OCI-LY7 (cell line): ENCODE measurements around the gene BLOC1S4. TPM values are rescaled to one million over a fixed set of nuclear protein-coding genes. Genes with fewer than 3 reads are reported as not detected.
"Not testable (repeated sequence)": the region's sequence is repeated elsewhere in the genome, so short reads cannot be mapped to it uniquely, and the experiment has no call there.

Experiments used
- BruUV-seq: library from RNA; stranded (reverse); fragments of 400-500 nt; replicated peaks from 2 replicates; lab custom pipeline; 2021; lab: Mats Ljungman, UMichigan
- CTCF ChIA-PET: fragments of 300-600 bp; sonication (Branson Sonifier 250); formaldehyde crosslinking; loops from one replicate; lab custom pipeline; 2022; ENCODE audit warnings: antibody characterized with exemption; ENCODE audit not compliant: unreplicated experiment; lab: Charles Lee
- POLR2A ChIA-PET: fragments of 300-600 bp; sonication (Branson Sonifier 250); formaldehyde crosslinking; loops from one replicate; lab custom pipeline; 2022; ENCODE audit warnings: antibody characterized with exemption; lab: Charles Lee
- DNase-seq: peaks from one replicate; pipeline ENCODE4 v3.0.0-alpha.2; 2015; ENCODE audit warnings: low spot score
- H2AFZ ChIP-seq: fragments of 200-600 bp; sonication (generic), shearing (Covaris generic); 2 replicates; pipeline ENCODE4 v1.6.1; 2014; ENCODE audit warnings: mild to moderate bottlenecking, antibody characterized with exemption, low read length, moderate library complexity
- H3K27ac ChIP-seq: fragments of 200-600 bp; sonication (generic); 2 replicates; pipeline ENCODE4 v1.5.1; 2014; ENCODE audit warnings: mixed run types, low read depth, mild to moderate bottlenecking, moderate library complexity, low read length, inconsistent platforms; ENCODE audit not compliant: poor library complexity, severe bottlenecking
- H3K36me3 ChIP-seq: fragments of 200-600 bp; sonication (generic); 2 replicates; pipeline ENCODE4 v1.6.1; 2014; ENCODE audit warnings: mild to moderate bottlenecking, antibody characterized with exemption, low read length, moderate library complexity, mixed read lengths; ENCODE audit not compliant: insufficient read depth
- H3K4me1 ChIP-seq: fragments of 200-600 bp; sonication (generic); 2 replicates; pipeline ENCODE4 v1.5.1; 2014; ENCODE audit warnings: mild to moderate bottlenecking, low read length; ENCODE audit not compliant: insufficient read depth, poor library complexity, severe bottlenecking
- H3K4me2 ChIP-seq: fragments of 200-600 bp; sonication (generic); 2 replicates; pipeline ENCODE4 v1.6.1; 2014; ENCODE audit warnings: mild to moderate bottlenecking, low read length
- H3K4me3 ChIP-seq: fragments of 200-600 bp; sonication (generic); 2 replicates; pipeline ENCODE4 v1.5.1; 2014; ENCODE audit warnings: mild to moderate bottlenecking, low read depth, low read length; ENCODE audit not compliant: poor library complexity, severe bottlenecking
- H3K79me2 ChIP-seq: fragments of 200-600 bp; sonication (generic); 2 replicates; pipeline ENCODE4 v1.6.1; 2016; ENCODE audit warnings: low read depth, mild to moderate bottlenecking, low read length, moderate library complexity, mixed read lengths; ENCODE audit not compliant: insufficient read depth
- H3K9me2 ChIP-seq: fragments of 200-600 bp; sonication (generic); 2 replicates; pipeline ENCODE4 v1.6.1; 2016; ENCODE audit warnings: mild to moderate bottlenecking, low read length, mixed read lengths; ENCODE audit not compliant: insufficient read depth
- H3K9me3 ChIP-seq: fragments of 200-600 bp; sonication (generic); 2 replicates; pipeline ENCODE4 v1.6.1; 2014; ENCODE audit warnings: mild to moderate bottlenecking, mixed run types, low read length, mixed read lengths
- H4K20me1 ChIP-seq: fragments of 200-600 bp; sonication (generic); 2 replicates; pipeline ENCODE4 v1.6.1; 2014; ENCODE audit warnings: mild to moderate bottlenecking, antibody characterized with exemption, low read length, moderate library complexity, mixed read lengths; ENCODE audit not compliant: insufficient read depth
- EZH2phosphoT487 ChIP-seq: fragments of 200-600 bp; sonication (generic); IDR thresholded peaks from 2 replicates; pipeline ENCODE4 v1.6.1; 2018; ENCODE audit warnings: low read depth, borderline replicate concordance, mild to moderate bottlenecking, mixed run types, antibody characterized with exemption, low read length, moderate library complexity, mixed read lengths
- intact Hi-C: fragments of 100-400 bp; cut with micrococcal nuclease; formaldehyde crosslinking; loops from one replicate; pipeline ENCODE4 v1.10.0; 2022; ENCODE audit not compliant: unreplicated experiment
- total RNA-seq, 2 experiments: library from RNA; depleted of rRNA in 1 of 2; stranded (reverse); fragments of >200 nt in 1 of 2; shearing (Covaris generic) in 1 of 2; gene quantifications; 2 replicates each; pipeline ENCODE4 v1.2.3, GENCODE V29; 2014 to 2022
- TF ChIP-seq, protein P1 (sequence below): fragments of 200-600 bp; sonication (generic); conservative IDR thresholded peaks from 2 replicates; pipeline ENCODE4 v1.5.1; 2014; ENCODE audit warnings: mild to moderate bottlenecking, antibody characterized with exemption, low read length, moderate library complexity, mixed read lengths

The BLOC1S4 gene
- total RNA-seq, 2 experiments from 2014 or later, result 32.3 to 36.1 TPM

GRCh38 chr4:6754481-6755087 is 38.6 kb downstream of the BLOC1S4 start:
- no peak for DNase-seq
- H3K4me3 ChIP-seq, result no peak overlapping the region
- no peaks in the 10 kb centered on the region for H3K4me1 ChIP-seq
- H4K20me1 ChIP-seq, result no peaks in the 10 kb centered on the region
- H3K27ac ChIP-seq, result no peak overlapping the region
- no TSS peak for BruUV-seq
- no peaks in the 10 kb centered on the region for H3K9me3 ChIP-seq
- intact Hi-C loops, result no loop called here
- no peak overlapping the region for H2AFZ ChIP-seq
- H3K36me3 ChIP-seq, result no peaks in the 10 kb centered on the region
- H3K9me2 ChIP-seq, result no peaks in the 10 kb centered on the region
- TF ChIP-seq EZH2phosphoT487, result no peak
- TF ChIP-seq, protein P1, sequence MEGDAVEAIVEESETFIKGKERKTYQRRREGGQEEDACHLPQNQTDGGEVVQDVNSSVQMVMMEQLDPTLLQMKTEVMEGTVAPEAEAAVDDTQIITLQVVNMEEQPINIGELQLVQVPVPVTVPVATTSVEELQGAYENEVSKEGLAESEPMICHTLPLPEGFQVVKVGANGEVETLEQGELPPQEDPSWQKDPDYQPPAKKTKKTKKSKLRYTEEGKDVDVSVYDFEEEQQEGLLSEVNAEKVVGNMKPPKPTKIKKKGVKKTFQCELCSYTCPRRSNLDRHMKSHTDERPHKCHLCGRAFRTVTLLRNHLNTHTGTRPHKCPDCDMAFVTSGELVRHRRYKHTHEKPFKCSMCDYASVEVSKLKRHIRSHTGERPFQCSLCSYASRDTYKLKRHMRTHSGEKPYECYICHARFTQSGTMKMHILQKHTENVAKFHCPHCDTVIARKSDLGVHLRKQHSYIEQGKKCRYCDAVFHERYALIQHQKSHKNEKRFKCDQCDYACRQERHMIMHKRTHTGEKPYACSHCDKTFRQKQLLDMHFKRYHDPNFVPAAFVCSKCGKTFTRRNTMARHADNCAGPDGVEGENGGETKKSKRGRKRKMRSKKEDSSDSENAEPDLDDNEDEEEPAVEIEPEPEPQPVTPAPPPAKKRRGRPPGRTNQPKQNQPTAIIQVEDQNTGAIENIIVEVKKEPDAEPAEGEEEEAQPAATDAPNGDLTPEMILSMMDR, result no peak
- H3K4me2 ChIP-seq, result no peak overlapping the region
- CTCF ChIA-PET, result no interaction called here
- POLR2A ChIA-PET, result no interaction called here
- H3K79me2 ChIP-seq, result no peaks in the 10 kb centered on the region

DNA sequence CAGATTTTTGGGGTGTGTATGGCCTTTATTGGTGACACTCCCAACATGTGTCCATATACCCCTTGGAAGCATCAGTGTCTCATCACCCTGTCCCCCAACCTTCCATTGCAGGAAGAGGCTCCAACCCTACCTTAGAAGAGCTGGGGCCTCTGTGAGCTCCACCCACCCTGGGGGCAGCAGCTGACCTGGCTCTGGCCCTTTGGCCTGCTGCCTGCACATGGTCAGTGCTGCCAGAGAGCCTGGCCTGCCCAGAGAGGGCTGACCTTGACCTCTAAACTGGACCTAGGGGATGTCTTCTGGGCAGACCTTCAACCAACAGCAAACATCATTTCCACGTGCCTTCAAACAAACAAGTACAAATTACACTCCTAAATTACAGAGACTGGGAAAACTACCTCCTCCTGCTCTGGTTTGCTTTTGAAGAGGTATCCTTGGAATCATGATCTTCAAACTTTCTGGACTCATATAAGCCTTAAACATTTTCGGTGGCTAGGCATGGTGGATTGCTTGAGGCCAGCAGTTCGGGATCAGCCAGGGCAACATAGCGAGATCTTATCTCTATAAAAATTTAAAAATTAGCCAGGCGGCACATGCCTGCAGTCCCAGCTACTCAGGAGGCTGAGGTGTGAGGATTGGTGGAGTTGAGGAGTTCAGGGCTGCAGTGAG is 39.2 kb downstream of the BLOC1S4 start:
- POLR2A ChIA-PET, result no interaction called here
- no peaks in the 10 kb centered on the region for H4K20me1 ChIP-seq
- H3K36me3 ChIP-seq, result no peaks in the 10 kb centered on the region
- no peak overlapping the region for H3K4me2 ChIP-seq
- no peak overlapping the region for H3K4me3 ChIP-seq
- DNase-seq, result no peak
- CTCF ChIA-PET, result no interaction called here
- H3K79me2 ChIP-seq, result no peaks in the 10 kb centered on the region
- no peak overlapping the region for H2AFZ ChIP-seq
- no peaks in the 10 kb centered on the region for H3K4me1 ChIP-seq
- H3K9me2 ChIP-seq, result no peaks in the 10 kb centered on the region
- intact Hi-C loops, result no loop called here
- no peaks in the 10 kb centered on the region for H3K9me3 ChIP-seq
- BruUV-seq, result no TSS peak
- H3K27ac ChIP-seq, result no peak overlapping the region
- no peak for TF ChIP-seq EZH2phosphoT487
- TF ChIP-seq, protein P1, result no peak

DNA sequence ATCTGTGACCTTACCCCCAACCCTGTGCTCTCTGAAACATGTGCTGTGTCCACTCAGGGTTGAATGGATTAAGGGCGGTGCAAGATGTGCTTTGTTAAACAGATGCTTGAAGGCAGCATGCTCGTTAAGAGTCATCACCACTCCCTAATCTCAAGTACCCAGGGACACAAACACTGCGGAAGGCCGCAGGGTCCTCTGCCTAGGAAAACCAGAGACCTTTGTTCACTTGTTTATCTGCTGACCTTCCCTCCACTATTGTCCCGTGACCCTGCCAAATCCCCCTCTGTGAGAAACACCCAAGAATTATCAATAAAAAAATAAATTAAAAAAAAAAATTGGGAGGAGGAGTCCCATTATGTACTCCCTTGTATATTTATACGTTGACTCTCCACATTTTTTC is 40.4 kb downstream of the BLOC1S4 start:
- H3K79me2 ChIP-seq, H3K27ac ChIP-seq, CTCF ChIA-PET, BruUV-seq, DNase-seq, H2AFZ ChIP-seq, H3K4me3 ChIP-seq, H3K4me1 ChIP-seq, H4K20me1 ChIP-seq, H3K36me3 ChIP-seq, intact Hi-C loops, H3K4me2 ChIP-seq, H3K9me3 ChIP-seq, H3K9me2 ChIP-seq, POLR2A ChIA-PET: not testable (repeated sequence)
